Karpas-422 (cell line): ENCODE data around the gene SNW1. TPM values are rescaled to one million over a fixed set of nuclear protein-coding genes. Genes with fewer than 3 reads are reported as not detected.
"Not testable (repeated sequence)": the region's sequence is repeated elsewhere in the genome, so short reads cannot be mapped to it uniquely, and the experiment has no call there.

Experiments used
- DNase-seq: peaks from one replicate; pipeline ENCODE4 v3.0.0-alpha.2; 2015
- H2AFZ ChIP-seq: fragments of 200-600 bp; sonication (generic); 2 replicates; pipeline ENCODE4 v1.6.1; 2014; ENCODE audit warnings: antibody characterized with exemption, low read length, mixed read lengths
- H3K27ac ChIP-seq: fragments of 200-600 bp; sonication (generic); 2 replicates; pipeline ENCODE4 v1.5.1; 2014; ENCODE audit warnings: mild to moderate bottlenecking, low read length, moderate library complexity
- H3K27me3 ChIP-seq: fragments of 200-600 bp; sonication (generic); 2 replicates; pipeline ENCODE4 v1.6.1; 2014; ENCODE audit warnings: low read length, mixed read lengths
- H3K36me3 ChIP-seq: fragments of 200-600 bp; sonication (generic); 2 replicates; pipeline ENCODE4 v1.6.1; 2014; ENCODE audit warnings: low read length, mixed read lengths; ENCODE audit not compliant: insufficient read depth
- H3K4me1 ChIP-seq: fragments of 200-600 bp; sonication (generic); 2 replicates; pipeline ENCODE4 v1.6.1; 2014; ENCODE audit warnings: mild to moderate bottlenecking, low read length, mixed read lengths
- H3K4me2 ChIP-seq: fragments of 200-600 bp; sonication (generic); 2 replicates; pipeline ENCODE4 v1.6.1; 2014; ENCODE audit warnings: low read length, low read depth, mild to moderate bottlenecking; ENCODE audit not compliant: poor library complexity, severe bottlenecking
- H3K4me3 ChIP-seq: fragments of 200-600 bp; sonication (generic); 2 replicates; pipeline ENCODE4 v1.5.1; 2014; ENCODE audit warnings: mild to moderate bottlenecking, antibody characterized with exemption, low read length, mixed read lengths
- H3K79me2 ChIP-seq: fragments of 200-600 bp; sonication (generic); 2 replicates; pipeline ENCODE4 v1.6.1; 2014; ENCODE audit warnings: mild to moderate bottlenecking, low read length, mixed read lengths
- H3K9ac ChIP-seq: fragments of 200-600 bp; sonication (generic); 2 replicates; pipeline ENCODE4 v1.6.0; 2014; ENCODE audit warnings: low read length
- H3K9me2 ChIP-seq: fragments of 200-600 bp; sonication (generic), shearing (Covaris generic); replicated peaks from 2 replicates; pipeline ENCODE4 v1.6.0; 2014; ENCODE audit warnings: mild to moderate bottlenecking, low read length, moderate library complexity; ENCODE audit not compliant: insufficient read depth
- H3K9me3 ChIP-seq: fragments of 300-700, 200-600 bp; sonication (generic); 2 replicates; pipeline ENCODE4 v1.6.1; 2014; ENCODE audit warnings: low read length, mixed read lengths
- H4K20me1 ChIP-seq: fragments of 200-600 bp; sonication (generic); 2 replicates; pipeline ENCODE4 v1.6.1; 2014; ENCODE audit warnings: mild to moderate bottlenecking, antibody characterized with exemption, low read length, low read depth; ENCODE audit not compliant: insufficient read depth
- total RNA-seq: library from RNA; depleted of rRNA; stranded (reverse); fragments of >200 nt; shearing (Covaris generic); gene quantifications from 2 replicates; pipeline ENCODE4 v1.2.3, GENCODE V29; 2014; ENCODE audit warnings: low replicate concordance

Gene SNW1
- total RNA-seq, 1 experiment from 2014 or later, result 88.1 TPM

- H2AFZ ChIP-seq, result no peak overlapping the region
- H3K4me2 ChIP-seq, result no peak overlapping the region
- no peaks in the 10 kb centered on the region for H3K9me3 ChIP-seq
- no peak overlapping the region for H3K9ac ChIP-seq
- no peaks in the 10 kb centered on the region for H3K79me2 ChIP-seq
- H3K9me2 ChIP-seq, result no peaks in the 10 kb centered on the region
- H3K27me3 ChIP-seq, result no peaks in the 10 kb centered on the region
- peaks cover 3% of the 10 kb centered on the region for H3K4me1 ChIP-seq
- H3K4me3 ChIP-seq, result no peak overlapping the region
- no peak overlapping the region for H3K27ac ChIP-seq
- no peaks in the 10 kb centered on the region for H3K36me3 ChIP-seq
- DNase-seq, result no peak
- H4K20me1 ChIP-seq, result no peaks in the 10 kb centered on the region
Observed at GRCh38 chr14:77794357-77794756, 33.4 kb upstream of the SNW1 start.

- H4K20me1 ChIP-seq, H3K27ac ChIP-seq, H3K4me1 ChIP-seq, H3K79me2 ChIP-seq, H3K9me2 ChIP-seq, H3K27me3 ChIP-seq, H3K9me3 ChIP-seq, H3K9ac ChIP-seq, H3K4me2 ChIP-seq, H3K4me3 ChIP-seq, H2AFZ ChIP-seq, DNase-seq, H3K36me3 ChIP-seq: not testable (repeated sequence)
Observed at GRCh38 chr14:77793255-77793654, 32.3 kb upstream of the SNW1 start.

- no peaks in the 10 kb centered on the region for H3K9me2 ChIP-seq
- no peak overlapping the region for H2AFZ ChIP-seq
- H3K36me3 ChIP-seq, result no peaks in the 10 kb centered on the region
- no peaks in the 10 kb centered on the region for H3K9me3 ChIP-seq
- DNase-seq, result no peak
- no peaks in the 10 kb centered on the region for H4K20me1 ChIP-seq
- H3K4me3 ChIP-seq, result no peak overlapping the region
- no peaks in the 10 kb centered on the region for H3K27me3 ChIP-seq
- no peak overlapping the region for H3K4me2 ChIP-seq
- H3K27ac ChIP-seq, result no peak overlapping the region
- no peak overlapping the region for H3K9ac ChIP-seq
- no peaks in the 10 kb centered on the region for H3K79me2 ChIP-seq
- H3K4me1 ChIP-seq, result peaks cover under 1% of the 10 kb centered on the region
Observed at GRCh38 chr14:77791225-77791600, 30.3 kb upstream of the SNW1 start.

- no peak overlapping the region for H2AFZ ChIP-seq
- H3K9me3 ChIP-seq, result no peaks in the 10 kb centered on the region
- H3K27ac ChIP-seq, result no peak overlapping the region
- no peaks in the 10 kb centered on the region for H3K36me3 ChIP-seq
- H3K9me2 ChIP-seq, result no peaks in the 10 kb centered on the region
- no peaks in the 10 kb centered on the region for H3K4me1 ChIP-seq
- no peak overlapping the region for H3K4me3 ChIP-seq
- H4K20me1 ChIP-seq, result no peaks in the 10 kb centered on the region
- no peak for DNase-seq
- no peak overlapping the region for H3K9ac ChIP-seq
- no peak overlapping the region for H3K4me2 ChIP-seq
- no peaks in the 10 kb centered on the region for H3K79me2 ChIP-seq
- H3K27me3 ChIP-seq, result no peaks in the 10 kb centered on the region
Observed at GRCh38 chr14:77790566-77791224, 29.7 kb upstream of the SNW1 start.

GRCh38 chr14:77786148-77786547 lies 25.2 kb upstream of the SNW1 start:
- H4K20me1 ChIP-seq, result no peaks in the 10 kb centered on the region
- H3K36me3 ChIP-seq, result no peaks in the 10 kb centered on the region
- no peaks in the 10 kb centered on the region for H3K9me2 ChIP-seq
- H3K27me3 ChIP-seq, result no peaks in the 10 kb centered on the region
- peak; percentile 30 for DNase-seq
- H3K4me3 ChIP-seq, result no peak overlapping the region
- H3K4me1 ChIP-seq, result no peaks in the 10 kb centered on the region
- no peak overlapping the region for H2AFZ ChIP-seq
- H3K79me2 ChIP-seq, result no peaks in the 10 kb centered on the region
- H3K27ac ChIP-seq, result no peak overlapping the region
- no peak overlapping the region for H3K4me2 ChIP-seq
- no peaks in the 10 kb centered on the region for H3K9me3 ChIP-seq
- H3K9ac ChIP-seq, result no peak overlapping the region

- Histone ChIP-seq H3K27me3 (no peaks in the 10 kb centered on the region), H3K27ac (no peak overlapping the region), H3K79me2 (no peaks in the 10 kb centered on the region), H3K9me2 (no peaks in the 10 kb centered on the region), H3K36me3 (no peaks in the 10 kb centered on the region), H4K20me1 (no peaks in the 10 kb centered on the region), H3K4me3 (no peak overlapping the region), H2AFZ (no peak overlapping the region), H3K9ac (no peak overlapping the region), H3K4me2 (no peak overlapping the region), H3K4me1 (no peaks in the 10 kb centered on the region), H3K9me3 (no peaks in the 10 kb centered on the region)
- DNase-seq, result no peak
Observed at GRCh38 chr14:77782202-77782601, 21.2 kb upstream of the SNW1 start.

- not testable (repeated sequence) for DNase-seq, H3K4me2 ChIP-seq, H3K36me3 ChIP-seq, H3K4me1 ChIP-seq, H3K27me3 ChIP-seq, H3K79me2 ChIP-seq, H2AFZ ChIP-seq, H3K4me3 ChIP-seq, H3K9me3 ChIP-seq, H3K27ac ChIP-seq, H4K20me1 ChIP-seq, H3K9ac ChIP-seq, H3K9me2 ChIP-seq
Observed at GRCh38 chr14:77773966-77774365, 13.0 kb upstream of the SNW1 start.

- not testable (repeated sequence) for H4K20me1 ChIP-seq, H3K4me2 ChIP-seq, H3K9me3 ChIP-seq, H3K27me3 ChIP-seq, H3K4me3 ChIP-seq, H3K79me2 ChIP-seq, H3K36me3 ChIP-seq, H3K27ac ChIP-seq, H3K9me2 ChIP-seq, H3K9ac ChIP-seq, H3K4me1 ChIP-seq, DNase-seq
- peak overlapping the region; percentile 7; the same call in 1 of the 2 replicates for H2AFZ ChIP-seq
Observed at GRCh38 chr14:77768442-77769069, 7.6 kb upstream of the SNW1 start.
